Heart right ventricle (tissue), 16 donors: Measurements from ENCODE around the gene RMND5B. TPM values are rescaled to one million over a fixed set of nuclear protein-coding genes. Genes with fewer than 3 reads are reported as not detected.
A peak's percentile ranks its signal among the peaks of the same experiment; 100 is the strongest.

Source experiments
- ATAC-seq, 8 donors: fragments of 200-7000 bp; cut with Tn5 transposase; one replicate each; pipeline ENCODE4 v1.9.1; 2020; ENCODE audit warnings: mild to moderate bottlenecking in 8 of 8, moderate library complexity in 8 of 8, moderate number of reproducible peaks in 1 of 8
- DNase-seq, 2 donors: peaks; one replicate each; pipeline ENCODE4 v3.0.0-alpha.2; 2020
- H3K27ac ChIP-seq, 10 donors: fragments of 200-600 bp; sonication (generic) in 2 of 10; one replicate each; pipeline versions ENCODE4 v1.5.0 to v1.8.0; 2020 to 2022; ENCODE audit warnings: mild to moderate bottlenecking in 3 of 10
- H3K27me3 ChIP-seq, 7 donors: fragments of 200-600 bp; one replicate each; pipeline ENCODE4 v1.8.0; 2021 to 2022; ENCODE audit warnings: mild to moderate bottlenecking in 2 of 7
- H3K36me3 ChIP-seq, 9 donors: fragments of 200-600 bp; sonication (generic) in 1 of 9; one replicate each; pipeline versions ENCODE4 v1.5.0 to v1.8.0; 2020 to 2022; ENCODE audit warnings: mild to moderate bottlenecking in 2 of 9
- H3K4me1 ChIP-seq, 9 donors: fragments of 200-600 bp; sonication (generic) in 1 of 9; one replicate each; pipeline versions ENCODE4 v1.5.0 to v1.8.0; 2020 to 2022; ENCODE audit warnings: mild to moderate bottlenecking in 4 of 9
- H3K4me3 ChIP-seq, 10 donors: fragments of 200-600 bp; sonication (generic) in 2 of 10; one replicate each; pipeline versions ENCODE4 v1.5.0 to v1.8.0; 2020 to 2022; ENCODE audit warnings: mild to moderate bottlenecking in 7 of 10, moderate library complexity in 2 of 10
- H3K9me3 ChIP-seq, 11 donors: fragments of 200-600 bp in 10 of 11; sonication (generic) in 2 of 11; one replicate each; pipeline versions ENCODE4 v1.5.0 to v1.8.0; 2013 to 2022; ENCODE audit warnings: mild to moderate bottlenecking in 2 of 11, control low read depth in 1 of 11, moderate library complexity in 1 of 11
- WGBS, 2 donors: extraction: QIAGEN DNeasy Blood & Tissue Kit; methylation state at CpG; one replicate each; pipeline ENCODE4 v1.1.7; 2013; ENCODE audit warnings: inconsistent platforms in 1 of 2; 5-methylcytosine and 5-hydroxymethylcytosine counted together
- intact Hi-C, 10 donors: fragments of 100-400 bp; cut with DNase I; formaldehyde crosslinking; loops; one replicate each; pipeline versions ENCODE4 v1.11.1 to v1.14.2; 2022
- polyA plus RNA-seq, 2 donors: library from polyadenylated mRNA; stranded (reverse); fragments of 200-250 nt; gene quantifications; one replicate each; pipeline ENCODE4 v1.2.3, GENCODE V29; 2013
- total RNA-seq, 10 donors: library from RNA; stranded (reverse); fragmentation: NEBNext Ultra II Directional in 3 of 10; extraction: Animal tissue kit (Norgen Biotek cat#: 25700) in 3 of 10; gene quantifications; one replicate each; pipeline versions ENCODE4 v1.2.1 to v1.2.4, GENCODE V29; 2021 to 2023
- TF ChIP-seq, protein P1 (sequence below), 9 donors: fragments of 200-600 bp; sonication (generic) in 2 of 9; IDR thresholded peaks; one replicate each; pipeline versions ENCODE4 v1.5.0 to v1.8.0; 2021 to 2022; ENCODE audit warnings: antibody characterized with exemption in 9 of 9, mild to moderate bottlenecking in 5 of 9, moderate library complexity in 1 of 9
- donor health status: Arrhythmogenic right ventricular cardiomyopathy.
- donor health status: ischemic (EF 13 %, LVEDD 7.1; RV severe dilation, severe dysfunction).
- donor health status: healthy with polysubstance abuse.
- donor health status: DM: no; HTN: yes; CAD: no.
- donor health status: DM: no; HTN: no; CAD: no.
- donor health status: ischemic (EF 25% LVEDD 6.9; RV normal size, moderate dysfunction).
- donor health status: ischemic (EF 25% LVEDD 5.7; RV mildly dilated, moderate dysfunction).
- donor health status: healthy.
- donor health status: DM: yes; HTN: yes; CAD: no.
- donor health status: Ischemic cardiomyopathy.
- donor health status: ischemic (EF 35%, LVEDD 5.7; RV mildly dilated, moderate dysfunction).
- donor health status: nonischemic (EF 11% LVEDD 7.7; RV severe dilation, severe dysfunction).
- donor health status: DM: yes; HTN: yes; CAD: no.
- donor health status: PGD.
- donor health status: ischemic (EF 29% LVEDD 5.4; RV normal size, mild dysfunction).
- donor health status: nonischemic (EF 23%, LVEDD 6.1; RV moderate dilation, normal function).

RMND5B gene
- total and polyA plus RNA-seq, 12 donors, result 29.1 to 38.5 (median 32.8) TPM

DNA sequence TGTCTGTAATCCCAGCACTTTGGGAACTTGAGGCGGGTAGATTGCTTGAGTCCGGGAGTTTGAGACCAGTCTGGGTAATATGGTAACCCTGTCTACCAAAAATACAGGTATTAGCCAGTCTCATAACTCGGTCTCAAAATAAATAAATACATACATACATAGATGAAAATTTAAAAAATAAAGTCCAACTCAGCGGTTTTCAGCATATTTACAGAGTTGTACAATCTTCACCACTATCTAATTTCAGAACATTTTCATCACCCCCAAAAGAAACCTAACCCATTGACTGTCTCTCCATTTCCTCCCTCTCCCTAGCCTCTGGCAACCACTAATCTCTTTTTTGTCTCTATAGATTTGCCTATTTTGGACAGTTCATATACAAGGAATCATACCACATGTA, 10.7 kb downstream of the RMND5B start:
- DNase-seq (no peak), ATAC-seq (no peak)
- WGBS, 2 donors, result 98 to 99% methylated on average over 4 of the region's 4 CpGs
- Histone ChIP-seq H3K4me3 (no peak overlapping the region), H3K4me1 (peaks cover 0 to 14% (median 6%) of the 10 kb centered on the region in 9 donors), H3K36me3 (peaks cover 0 to 100% (median 34%) of the 10 kb centered on the region in 9 donors), H3K27me3 (no peaks in the 10 kb centered on the region), H3K27ac (no peak overlapping the region), H3K9me3 (no peaks in the 10 kb centered on the region)
- TF ChIP-seq, protein P1, sequence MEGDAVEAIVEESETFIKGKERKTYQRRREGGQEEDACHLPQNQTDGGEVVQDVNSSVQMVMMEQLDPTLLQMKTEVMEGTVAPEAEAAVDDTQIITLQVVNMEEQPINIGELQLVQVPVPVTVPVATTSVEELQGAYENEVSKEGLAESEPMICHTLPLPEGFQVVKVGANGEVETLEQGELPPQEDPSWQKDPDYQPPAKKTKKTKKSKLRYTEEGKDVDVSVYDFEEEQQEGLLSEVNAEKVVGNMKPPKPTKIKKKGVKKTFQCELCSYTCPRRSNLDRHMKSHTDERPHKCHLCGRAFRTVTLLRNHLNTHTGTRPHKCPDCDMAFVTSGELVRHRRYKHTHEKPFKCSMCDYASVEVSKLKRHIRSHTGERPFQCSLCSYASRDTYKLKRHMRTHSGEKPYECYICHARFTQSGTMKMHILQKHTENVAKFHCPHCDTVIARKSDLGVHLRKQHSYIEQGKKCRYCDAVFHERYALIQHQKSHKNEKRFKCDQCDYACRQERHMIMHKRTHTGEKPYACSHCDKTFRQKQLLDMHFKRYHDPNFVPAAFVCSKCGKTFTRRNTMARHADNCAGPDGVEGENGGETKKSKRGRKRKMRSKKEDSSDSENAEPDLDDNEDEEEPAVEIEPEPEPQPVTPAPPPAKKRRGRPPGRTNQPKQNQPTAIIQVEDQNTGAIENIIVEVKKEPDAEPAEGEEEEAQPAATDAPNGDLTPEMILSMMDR (IDR thresholded peaks at IDR 0.05), result no peak
- intact Hi-C loops, result no loop called here

DNA sequence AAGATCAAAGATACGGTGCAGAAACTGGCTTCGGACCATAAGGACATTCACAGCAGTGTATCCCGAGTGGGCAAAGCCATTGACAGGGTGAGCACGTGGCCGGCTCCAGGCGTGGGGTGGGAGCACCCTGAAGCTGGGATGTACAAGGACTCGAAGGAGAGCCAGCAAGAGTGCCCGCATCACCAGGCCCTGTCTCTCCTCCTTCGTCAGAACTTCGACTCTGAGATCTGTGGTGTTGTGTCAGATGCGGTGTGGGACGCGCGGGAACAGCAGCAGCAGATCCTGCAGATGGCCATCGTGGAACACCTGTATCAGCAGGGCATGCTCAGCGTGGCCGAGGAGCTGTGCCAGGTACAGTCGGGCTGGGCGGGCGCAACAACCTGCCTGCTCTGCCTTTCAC, 11.8 kb downstream of the RMND5B start:
- peaks cover 0 to 14% (median 6%) of the 10 kb centered on the region in 9 donors for H3K4me1 ChIP-seq
- DNase-seq (no peak), ATAC-seq (no peak)
- intact Hi-C loops, result no loop called here
- H3K27ac ChIP-seq, result no peak overlapping the region
- peaks cover 0 to 100% (median 40%) of the 10 kb centered on the region in 9 donors for H3K36me3 ChIP-seq
- TF ChIP-seq, protein P1 (IDR thresholded peaks at IDR 0.05), result no peak
- no peak overlapping the region for H3K4me3 ChIP-seq
- 91 to 95% methylated on average over 20 of the region's 20 CpGs for WGBS, 2 donors
- H3K27me3 ChIP-seq, result no peaks in the 10 kb centered on the region
- no peaks in the 10 kb centered on the region for H3K9me3 ChIP-seq

DNA sequence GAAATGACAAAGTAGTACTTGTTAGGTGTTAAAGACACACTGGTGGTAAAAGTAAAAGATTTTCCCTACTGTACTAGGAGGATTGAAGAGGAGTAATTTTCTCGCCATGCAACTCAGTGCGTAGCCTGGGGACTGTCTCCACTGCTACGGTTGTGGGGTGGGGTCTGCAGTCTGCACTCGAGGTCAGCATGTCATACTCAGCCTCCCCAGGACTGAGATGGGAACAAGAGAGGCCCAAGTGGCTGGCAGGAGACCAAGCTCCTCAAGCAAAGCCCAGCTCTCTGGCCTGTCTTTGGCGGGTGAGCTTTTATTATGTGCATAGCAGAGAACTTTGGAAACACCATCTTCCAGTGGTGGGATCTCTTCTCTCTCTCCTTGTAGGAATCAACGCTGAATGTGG, 12.4 kb downstream of the RMND5B start:
- TF ChIP-seq, protein P1 (IDR thresholded peaks at IDR 0.05), result no peak
- no peak for DNase-seq
- intact Hi-C loops, result no loop called here
- no peak overlapping the region for H3K4me3 ChIP-seq
- no peaks in the 10 kb centered on the region for H3K9me3 ChIP-seq
- peaks cover 0 to 14% (median 6%) of the 10 kb centered on the region in 9 donors for H3K4me1 ChIP-seq
- no peaks in the 10 kb centered on the region for H3K27me3 ChIP-seq
- H3K27ac ChIP-seq, result peak overlapping the region in 1 of 10 donors; percentile 26
- peaks cover 0 to 100% (median 46%) of the 10 kb centered on the region in 9 donors for H3K36me3 ChIP-seq
- no peak for ATAC-seq
- 76 to 81% methylated on average over 6 of the region's 6 CpGs for WGBS, 2 donors

DNA sequence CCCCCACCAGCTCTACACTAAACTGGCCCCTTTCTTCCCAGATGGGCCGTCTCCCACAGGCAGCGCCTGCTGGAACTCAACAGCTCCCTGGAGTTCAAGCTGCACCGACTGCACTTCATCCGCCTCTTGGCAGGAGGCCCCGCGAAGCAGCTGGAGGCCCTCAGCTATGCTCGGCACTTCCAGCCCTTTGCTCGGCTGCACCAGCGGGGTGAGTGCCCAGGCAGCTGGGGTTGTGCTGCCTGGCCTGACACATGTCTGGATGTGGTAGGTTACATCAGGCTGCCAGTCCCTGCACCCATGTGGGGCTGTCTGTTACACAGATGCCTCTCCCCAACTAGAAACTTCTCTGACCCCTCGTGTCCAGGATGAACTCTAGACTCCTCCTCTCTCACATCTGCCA, 13.1 kb downstream of the RMND5B start:
- H3K36me3 ChIP-seq, result peaks cover 0 to 100% (median 53%) of the 10 kb centered on the region in 9 donors
- TF ChIP-seq, protein P1 (IDR thresholded peaks at IDR 0.05), result no peak
- intact Hi-C loops, result no loop called here
- H3K9me3 ChIP-seq, result no peaks in the 10 kb centered on the region
- H3K27ac ChIP-seq, result peak overlapping the region in 2 of 10 donors; percentile 9 to 26
- ATAC-seq (peak; percentile 51 to 83 (median 76)), DNase-seq (peak; percentile 58 to 70)
- H3K4me1 ChIP-seq, result peaks cover 0 to 14% (median 6%) of the 10 kb centered on the region in 9 donors
- no peaks in the 10 kb centered on the region for H3K27me3 ChIP-seq
- H3K4me3 ChIP-seq, result no peak overlapping the region
- 37 to 55% methylated on average over 10 of the region's 10 CpGs for WGBS, 2 donors
